ENCODE data around the gene DPEP1.

GRCh38 chr16:89651584-89651983 lies 38.1 kb downstream of the DPEP1 start:
- TF ChIP-seq CTCF (IDR thresholded peaks at IDR 0.05; ENCODE audit: low read length) = no peak
- TF ChIP-seq EZH2 (optimal IDR thresholded peaks at IDR 0.05; ENCODE audit: low read depth, low read length) = no peak

Measured in MM.1S (cell line).